Stimulated activated CD8-positive, alpha-beta memory T cell treated with anti-CD3 and anti-CD28 coated beads, Interleukin-7, amount 100 ng/mL, for 1 hour (primary cell): Measurements from ENCODE around the gene TMCC1.
"Not testable (repeated sequence)": the region's sequence is repeated elsewhere in the genome, so short reads cannot be mapped to it uniquely, and the experiment has no call there.

ENCODE experiments used
- DNase-seq, 2 donors: peaks; one replicate each; pipeline ENCODE4 v3.0.0-alpha.2; 2020; ENCODE audit warnings: low read depth in 2 of 2

TMCC1 gene

DNA sequence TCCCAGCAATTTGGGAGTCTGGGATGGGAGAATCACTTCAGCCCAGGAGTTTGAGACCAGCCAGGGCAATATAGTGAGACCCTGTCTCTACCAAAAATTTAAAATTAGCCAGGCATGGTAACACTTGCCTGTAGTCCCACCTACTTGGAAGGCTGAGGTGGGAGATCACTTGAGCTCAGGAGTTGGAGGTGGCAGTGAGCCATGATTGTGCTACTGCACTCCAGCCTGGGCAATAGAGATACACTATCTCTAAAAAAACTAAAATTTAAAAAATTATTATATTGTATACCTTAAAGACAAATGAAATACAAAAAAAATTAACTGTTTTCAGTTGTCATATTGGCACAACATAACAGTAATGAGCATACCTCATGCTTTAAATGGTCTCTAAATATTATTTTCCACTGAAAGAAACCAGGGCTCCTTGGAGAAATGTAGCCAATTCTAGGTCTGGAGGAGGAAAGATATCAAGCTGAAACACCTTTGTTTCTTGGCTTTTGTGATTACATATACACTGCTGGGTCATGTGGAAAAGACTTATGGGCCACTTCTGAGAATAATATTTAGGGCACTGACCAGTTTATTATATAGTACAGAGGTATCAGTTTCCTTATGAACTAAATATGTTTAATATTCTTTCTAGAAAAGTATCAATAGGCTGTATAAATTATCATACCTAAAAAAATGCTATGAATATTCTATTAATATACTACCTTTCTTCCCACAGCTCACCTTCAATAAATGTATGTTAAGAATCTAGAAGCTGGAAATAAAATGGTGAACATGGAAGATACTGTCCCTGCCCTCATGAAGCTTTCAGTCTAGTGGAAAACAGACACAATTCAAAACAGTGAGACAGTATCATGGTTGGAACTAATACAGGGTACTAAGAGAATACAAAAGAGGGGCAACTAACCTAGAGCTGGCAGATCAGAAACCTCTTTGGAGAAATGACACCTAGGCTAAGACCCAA lies 119.5 kb downstream of the TMCC1 start:
- DNase-seq: no peak

DNA sequence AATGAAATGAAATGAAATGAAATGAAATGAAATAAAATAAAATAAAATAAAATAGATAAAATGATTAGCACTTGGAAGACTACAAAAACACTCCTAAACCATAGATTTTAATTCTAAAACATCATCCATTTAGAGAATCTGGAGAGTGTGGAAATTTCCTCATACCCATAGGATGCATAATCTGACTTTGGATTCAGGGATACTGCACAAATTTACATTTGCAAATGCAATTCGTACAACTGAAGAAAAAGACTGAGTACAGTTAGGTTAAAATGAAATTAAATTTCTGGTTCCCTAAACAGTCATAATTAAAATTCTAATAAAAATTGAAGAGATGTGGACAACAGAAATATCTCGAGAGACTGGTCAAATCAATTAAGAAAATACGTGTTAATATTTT lies 122.9 kb downstream of the TMCC1 start:
- DNase-seq: no peak

- DNase-seq: no peak
Observed at GRCh38 chr3:129769616-129770015, 123.9 kb downstream of the TMCC1 start.

DNA sequence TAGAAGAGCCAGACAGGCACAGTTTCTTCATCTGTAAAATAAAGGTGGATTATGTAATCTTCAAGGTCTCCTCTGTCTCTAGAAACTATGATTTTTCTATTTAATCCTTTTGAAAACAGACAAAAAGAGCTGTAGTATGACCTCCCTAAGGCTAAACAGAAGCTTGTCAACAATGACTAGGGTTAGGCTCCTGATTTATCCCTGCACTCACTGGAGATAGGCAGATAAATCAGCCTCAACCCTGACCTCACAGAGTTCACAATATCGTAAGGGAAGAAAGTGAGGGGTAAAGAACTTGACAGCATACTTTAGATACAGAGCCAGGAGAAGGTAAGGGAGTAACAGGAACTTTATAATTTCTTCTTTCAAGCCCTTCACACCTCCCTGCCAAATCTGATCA lies 124.8 kb downstream of the TMCC1 start:
- DNase-seq: no peak

DNA sequence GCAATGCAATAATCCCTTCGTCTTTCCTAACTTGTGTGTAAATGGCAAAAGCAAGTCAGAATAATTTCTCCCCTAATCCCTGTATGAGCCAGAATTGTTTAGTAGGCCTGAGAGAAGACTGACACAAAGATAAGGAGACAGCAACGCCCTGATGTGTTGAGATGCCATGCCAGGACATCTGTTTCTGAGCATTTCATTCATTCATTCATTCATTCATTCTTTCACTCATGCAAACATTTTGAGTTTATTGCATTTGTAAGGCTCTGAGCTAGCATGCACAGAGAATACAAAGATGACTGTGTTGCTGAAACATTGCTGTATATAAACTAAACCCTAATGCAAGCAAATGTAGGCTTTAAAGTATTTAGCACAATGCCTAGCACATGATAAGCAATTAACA lies 127.4 kb downstream of the TMCC1 start:
- DNase-seq: no peak

DNA sequence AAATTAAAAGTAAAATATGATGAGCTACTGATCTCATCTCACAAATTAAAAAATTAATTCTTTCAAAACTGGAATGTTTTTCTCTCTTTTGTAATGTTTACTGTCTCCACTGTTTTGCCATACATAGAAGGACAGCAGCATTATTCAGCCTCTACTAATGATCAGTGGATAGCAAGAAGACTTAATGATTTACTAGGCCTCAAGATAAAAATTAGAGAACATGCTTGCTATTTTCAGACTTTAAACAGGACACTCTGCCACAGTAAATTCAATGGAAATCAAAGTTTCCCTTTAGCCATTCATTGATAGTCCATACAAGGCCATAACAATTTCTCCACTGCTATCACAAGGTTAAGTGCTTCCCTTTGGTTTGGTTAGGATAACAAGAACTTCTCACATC lies 129.4 kb downstream of the TMCC1 start:
- DNase-seq: no peak

GRCh38 chr3:129758785-129759320 lies 134.7 kb downstream of the TMCC1 start:
- no peak for DNase-seq

DNA sequence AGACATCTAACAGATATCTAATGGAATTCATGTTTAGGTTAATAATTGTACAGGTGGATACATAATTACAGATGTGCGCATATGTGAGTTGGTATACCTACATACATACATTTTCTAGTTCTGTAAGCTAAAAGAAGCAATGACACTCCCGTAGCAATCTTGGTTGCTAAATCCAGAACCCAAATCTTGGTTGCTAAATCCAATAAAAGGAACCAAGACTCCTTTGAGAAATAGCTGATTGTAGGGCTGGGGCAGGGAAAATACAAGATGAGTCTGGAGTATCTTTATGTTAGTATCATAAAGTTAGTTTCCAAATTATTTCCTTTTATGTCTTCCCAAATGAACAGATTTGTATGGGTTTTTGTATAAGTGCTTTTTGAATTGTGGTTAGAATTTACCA lies 135.2 kb downstream of the TMCC1 start:
- no peak for DNase-seq

GRCh38 chr3:129756871-129757270 lies 136.6 kb downstream of the TMCC1 start:
- DNase-seq: no peak

DNA sequence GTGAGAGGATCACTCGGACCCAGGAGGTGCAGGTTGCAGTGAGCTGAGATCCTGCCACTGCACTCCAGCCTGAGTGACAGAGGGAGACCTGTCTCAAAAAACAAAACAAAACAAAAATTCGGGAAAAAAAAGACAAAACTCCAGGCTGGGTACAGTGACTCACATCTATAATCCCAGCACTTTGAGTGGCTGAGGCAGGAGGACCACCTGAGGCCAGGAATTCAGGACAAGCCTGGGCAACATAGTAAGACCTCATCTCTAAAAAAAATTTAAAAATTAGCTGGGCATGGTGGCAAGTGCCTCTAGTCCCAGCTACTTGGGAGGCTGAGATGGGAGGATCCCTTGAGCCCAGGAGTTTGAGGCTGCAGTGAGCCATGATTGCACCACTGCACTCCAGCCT lies 142.4 kb downstream of the TMCC1 start:
- not testable (repeated sequence) for DNase-seq

DNA sequence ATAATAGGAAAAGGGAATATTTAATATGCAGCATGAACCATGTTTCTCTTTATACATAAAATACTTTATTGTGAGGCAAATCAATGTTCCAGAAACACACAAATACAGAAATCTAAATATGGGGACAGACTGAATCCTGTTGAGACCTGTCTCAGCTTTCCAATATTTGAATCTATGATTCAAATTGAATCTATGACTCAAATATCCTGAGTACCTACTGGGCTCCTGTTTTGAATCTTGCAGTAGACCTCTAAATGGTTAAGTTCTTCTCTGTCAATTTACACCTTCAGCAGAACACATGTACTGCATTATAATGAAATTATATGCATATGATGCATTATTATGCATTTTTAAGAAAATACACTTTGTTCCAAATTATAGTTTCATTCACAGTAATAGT lies 143.8 kb downstream of the TMCC1 start:
- DNase-seq: no peak

- no peak for DNase-seq
Observed at GRCh38 chr3:129747992-129748391, 145.5 kb downstream of the TMCC1 start.

DNA sequence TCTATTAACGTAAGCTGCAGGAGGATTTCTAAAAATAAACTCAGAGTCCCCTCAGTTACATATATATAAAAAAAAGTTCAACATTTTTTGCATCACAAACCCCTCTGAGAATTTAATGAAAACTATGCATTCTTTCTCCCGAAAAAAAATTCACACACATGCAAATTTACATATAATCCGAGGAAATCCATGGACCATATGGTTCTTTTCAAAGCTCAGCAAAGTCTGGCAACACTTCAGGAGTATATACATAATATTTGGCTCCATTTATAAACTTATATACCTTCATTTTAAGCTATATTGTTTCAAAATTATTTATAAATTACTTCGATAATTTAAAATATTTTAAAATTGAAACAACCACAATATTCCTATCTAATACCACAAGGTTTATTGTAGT lies 146.4 kb downstream of the TMCC1 start:
- DNase-seq: no peak

DNA sequence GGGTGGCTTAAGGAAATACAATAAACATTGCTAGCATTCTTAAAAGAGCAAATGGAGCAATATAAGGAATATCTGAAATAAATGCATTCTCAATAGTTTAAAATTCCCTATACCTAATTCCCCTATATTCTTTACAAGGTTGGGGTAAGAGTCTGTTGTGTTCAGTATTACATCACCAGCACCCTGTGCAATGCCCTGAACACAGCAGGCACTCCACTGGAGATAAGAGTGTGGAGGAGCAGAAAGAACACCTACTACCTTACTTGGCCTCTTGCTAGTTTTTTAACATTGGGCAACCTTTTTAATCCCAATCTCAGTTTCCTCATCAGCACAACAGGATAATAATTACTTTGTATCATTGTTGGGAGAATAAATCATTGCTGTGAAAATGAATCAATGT lies 146.9 kb downstream of the TMCC1 start:
- no peak for DNase-seq

DNA sequence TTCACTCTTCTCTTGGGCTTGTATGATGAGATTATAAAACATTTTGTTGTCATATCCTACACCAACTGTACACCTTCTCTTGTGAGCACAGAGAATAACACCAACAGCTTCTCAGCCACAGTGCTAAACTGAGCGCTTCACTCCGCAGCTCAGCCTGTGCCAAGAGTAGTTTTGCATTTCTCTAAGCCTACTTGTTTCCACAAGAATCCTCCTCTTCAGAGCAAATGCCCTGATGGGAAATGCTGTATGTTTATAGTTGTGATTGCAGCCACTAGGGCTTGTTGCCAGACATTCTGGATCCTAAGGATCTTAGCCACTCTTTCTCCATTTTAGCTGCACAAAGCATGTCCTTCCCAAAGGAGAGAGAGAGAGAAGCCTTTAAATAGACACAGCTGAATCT lies 148.3 kb downstream of the TMCC1 start:
- DNase-seq: no peak

DNA sequence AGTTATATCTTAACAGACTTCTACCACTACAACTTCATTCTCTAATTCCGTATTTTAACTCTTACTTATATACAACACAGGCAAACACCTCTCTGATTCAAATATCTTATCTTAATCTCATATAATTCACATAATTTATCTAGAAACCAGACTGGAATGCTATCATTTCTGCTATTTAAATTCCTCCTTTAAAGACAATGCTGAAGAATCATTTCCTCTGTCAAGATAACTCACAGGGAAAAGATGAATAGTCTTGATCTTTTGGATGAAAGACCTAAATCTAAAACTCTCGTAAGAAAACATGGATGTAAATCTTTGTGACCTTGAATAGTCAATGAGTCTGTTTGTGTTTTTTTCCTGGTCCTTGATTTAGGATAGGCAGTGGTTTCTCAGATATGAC lies 151.7 kb downstream of the TMCC1 start:
- no peak for DNase-seq

- no peak for DNase-seq
Observed at GRCh38 chr3:129740090-129740489, 153.4 kb downstream of the TMCC1 start.

DNA sequence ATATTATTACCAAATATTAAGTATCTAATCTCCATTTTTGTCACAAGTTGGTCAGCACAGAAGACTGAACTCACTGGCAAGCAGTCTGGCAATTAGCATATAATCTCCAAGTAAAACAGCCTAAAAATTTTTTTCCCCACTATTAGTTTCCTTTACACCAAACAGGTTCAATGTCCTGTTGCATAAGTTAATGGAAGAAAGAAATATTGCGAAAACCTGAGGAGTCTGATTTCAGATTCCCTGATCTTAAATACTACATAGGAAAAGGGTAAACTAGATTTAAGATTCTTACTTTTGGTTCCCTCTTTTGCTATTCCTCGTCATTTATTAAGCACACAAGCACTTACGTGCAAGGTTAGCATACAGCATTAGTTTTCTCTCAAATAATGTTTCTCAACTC lies 153.9 kb downstream of the TMCC1 start:
- no peak for DNase-seq

- no peak for DNase-seq
Observed at GRCh38 chr3:129738172-129738571, 155.3 kb downstream of the TMCC1 start.

- DNase-seq: no peak
Observed at GRCh38 chr3:129736070-129736469, 157.4 kb downstream of the TMCC1 start.

- no peak for DNase-seq
Observed at GRCh38 chr3:129735638-129736037, 157.9 kb downstream of the TMCC1 start.

- no peak for DNase-seq
Observed at GRCh38 chr3:129734449-129734848, 159.1 kb downstream of the TMCC1 start.

DNA sequence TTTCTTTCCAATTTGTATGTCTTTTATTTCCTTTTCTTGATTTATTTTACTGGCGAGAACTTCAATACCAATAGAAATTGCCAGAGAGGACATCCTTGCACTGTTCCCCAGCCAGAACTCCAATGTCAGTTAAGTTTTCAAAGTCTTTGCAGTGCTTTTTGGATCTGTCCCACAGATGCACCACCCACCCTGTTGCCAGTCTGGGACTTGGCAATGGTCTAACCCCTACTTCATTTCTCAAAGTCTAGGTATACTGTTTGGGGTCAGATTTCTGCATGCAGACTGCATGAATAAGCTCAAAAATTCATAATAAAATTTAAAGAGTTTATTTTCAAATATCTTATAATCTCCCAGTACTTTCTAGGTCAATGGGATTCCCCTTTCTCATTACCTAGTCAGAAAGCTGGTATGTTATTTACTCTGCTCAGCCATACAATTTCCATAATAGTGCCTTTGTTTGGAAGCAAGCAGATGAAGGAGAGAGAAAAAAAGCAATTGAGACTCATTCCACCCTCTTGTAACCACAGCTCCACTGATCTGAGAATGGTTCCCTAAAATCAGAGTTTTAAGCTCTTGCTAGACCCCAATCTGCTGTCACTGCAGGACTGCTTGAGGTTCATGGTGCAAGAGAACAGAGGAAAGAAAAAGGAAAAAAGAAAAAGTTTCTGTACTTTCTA lies 161.2 kb downstream of the TMCC1 start:
- DNase-seq: no peak
